Ovary (tissue), 9 donors: ENCODE results near the gene RAC3. TPM values are rescaled to one million over a fixed set of nuclear protein-coding genes. Genes with fewer than 3 reads are reported as not detected.

Source experiments
- DNase-seq, 5 donors: peaks; one replicate each; pipeline ENCODE4 v3.0.0-alpha.2; 2019 to 2020
- H3K27ac ChIP-seq, 2 donors: fragments of 200-600 bp; one replicate each; pipeline versions ENCODE4 v1.5.1 to v1.8.0; 2019 to 2022
- H3K27me3 ChIP-seq: fragments of 200-600 bp; one replicate; pipeline ENCODE4 v1.8.0; 2022
- H3K36me3 ChIP-seq: fragments of 200-600 bp; sonication (generic); one replicate; pipeline ENCODE4 v1.5.1; 2019
- H3K4me1 ChIP-seq: one replicate; pipeline ENCODE4 v1.8.1; 2013; ENCODE audit warnings: mild to moderate bottlenecking, moderate library complexity; ENCODE audit not compliant: insufficient read depth
- H3K4me3 ChIP-seq: fragments of 200-600 bp; sonication (generic); one replicate; pipeline ENCODE4 v1.5.1; 2017
- H3K9me3 ChIP-seq, 2 donors: fragments of 200-600 bp in 1 of 2; sonication (generic) in 1 of 2; one replicate each; pipeline versions ENCODE4 v1.5.1 to v1.8.1; 2013 to 2019; ENCODE audit warnings: mild to moderate bottlenecking in 1 of 2, moderate library complexity in 1 of 2
- EP300 ChIP-seq: sonication (generic); formaldehyde crosslinking; IDR thresholded peaks from one replicate; pipeline ENCODE4 v1.6.1; 2017; ENCODE audit warnings: antibody characterized with exemption
- POLR2A ChIP-seq: fragments of 450-650 bp; IDR thresholded peaks from one replicate; pipeline ENCODE4 v1.6.1; 2017; ENCODE audit warnings: antibody characterized with exemption, mild to moderate bottlenecking, moderate library complexity
- WGBS, 3 donors: extraction: QIAGEN DNeasy Blood & Tissue Kit in 1 of 3; methylation state at CpG; one replicate each; pipeline versions ENCODE4 v1.1.5 to v1.1.7; 2013 to 2017; 5-methylcytosine and 5-hydroxymethylcytosine counted together
- intact Hi-C, 4 donors: fragments of 100-400 bp; cut with DNase I; formaldehyde crosslinking; loops; one replicate each; pipeline versions ENCODE4 v1.11.0 to v1.15.1; 2022 to 2023
- polyA plus RNA-seq, 2 donors: library from polyadenylated mRNA; stranded (reverse); fragments of 200-250 nt in 1 of 2; fragments of 350-450 nt in 1 of 2; fragmentation: Illumina TruSeq in 1 of 2; extraction: RNeasy Lipid Tissue Mini Kit (QIAGEN cat#74804) in 1 of 2; gene quantifications; one replicate each; pipeline ENCODE4 v1.2.3, GENCODE V29; 2013 to 2014
- total RNA-seq, 7 donors: library from RNA; depleted of rRNA in 2 of 7; stranded (reverse); fragments of >200 nt in 2 of 7; fragmentation: NEBNext Ultra II Directional in 3 of 7; extraction: Animal tissue kit (Norgen Biotek cat#: 25700) in 3 of 7; gene quantifications; one replicate each; pipeline versions ENCODE4 v1.1.0 to v1.2.4, GENCODE V29; 2016 to 2023
- TF ChIP-seq, protein P1 (sequence below), 3 donors: fragments of 450-650 bp in 2 of 3; fragments of 200-600 bp in 1 of 3; IDR thresholded peaks; one replicate each; pipeline versions ENCODE4 v1.5.1 to v1.8.0; 2016 to 2022; ENCODE audit warnings: antibody characterized with exemption in 3 of 3, mild to moderate bottlenecking in 1 of 3
- donor health status: DM: no; HTN: no; CAD: no; lungs with moderate emphysema.
- donor health status: DM: no; HTN: no; CAD: no.
- donor health status: Bipolar disorder and iron deficiency.
- donor health status: DM: yes; HTN: yes; CAD: no.
- donor health status: DM: no; HTN: no; CAD: no.
- donor health status: DM: yes; HTN: yes; CAD: no.

Gene RAC3
- total and polyA plus RNA-seq, 9 donors, result 0.40 to 7.8 (median 3.3) TPM

DNA sequence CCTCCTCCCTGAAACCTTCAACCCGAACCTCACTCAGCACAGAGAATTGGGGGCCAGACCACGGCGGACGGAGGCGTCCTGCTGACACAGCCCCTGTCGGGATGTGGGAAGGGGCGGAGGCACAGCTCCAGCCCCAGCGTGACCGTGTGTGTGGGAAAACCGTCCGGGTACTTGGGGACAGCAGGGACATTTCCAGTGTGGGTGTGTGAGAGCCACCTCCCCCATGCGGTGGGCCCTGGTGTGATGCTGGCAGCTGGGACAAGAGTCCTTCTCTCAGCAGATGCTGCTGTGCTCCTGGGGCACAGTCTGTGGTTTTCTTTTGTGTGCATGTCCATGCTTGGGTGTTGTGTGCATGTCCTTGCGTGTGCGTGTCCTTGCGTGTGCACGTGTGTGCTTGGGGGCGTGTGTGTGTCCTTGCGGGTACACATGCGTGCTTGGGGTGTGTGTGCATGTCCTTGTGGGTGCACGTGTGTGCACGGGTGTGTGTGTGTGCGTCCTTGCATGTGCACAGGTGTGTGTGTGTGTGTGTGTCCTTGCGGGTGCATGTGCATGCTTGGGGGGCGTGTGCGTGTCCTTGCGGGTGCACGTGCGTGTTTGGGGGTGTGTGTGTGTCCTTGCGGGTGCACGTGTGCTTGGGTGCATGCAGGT, 25.7 kb upstream of the RAC3 start:
- intact Hi-C loops, result no loop called here
- Histone ChIP-seq H3K36me3 (no peaks in the 10 kb centered on the region), H3K27ac (no peak overlapping the region), H3K27me3 (no peaks in the 10 kb centered on the region), H3K4me1 (peaks cover 7% of the 10 kb centered on the region), H3K9me3 (no peaks in the 10 kb centered on the region), H3K4me3 (no peak overlapping the region)
- 74 to 79% (median 78%) methylated on average over 30 of the region's 30 CpGs for WGBS, 3 donors
- no peak for DNase-seq
- TF ChIP-seq, protein P1, sequence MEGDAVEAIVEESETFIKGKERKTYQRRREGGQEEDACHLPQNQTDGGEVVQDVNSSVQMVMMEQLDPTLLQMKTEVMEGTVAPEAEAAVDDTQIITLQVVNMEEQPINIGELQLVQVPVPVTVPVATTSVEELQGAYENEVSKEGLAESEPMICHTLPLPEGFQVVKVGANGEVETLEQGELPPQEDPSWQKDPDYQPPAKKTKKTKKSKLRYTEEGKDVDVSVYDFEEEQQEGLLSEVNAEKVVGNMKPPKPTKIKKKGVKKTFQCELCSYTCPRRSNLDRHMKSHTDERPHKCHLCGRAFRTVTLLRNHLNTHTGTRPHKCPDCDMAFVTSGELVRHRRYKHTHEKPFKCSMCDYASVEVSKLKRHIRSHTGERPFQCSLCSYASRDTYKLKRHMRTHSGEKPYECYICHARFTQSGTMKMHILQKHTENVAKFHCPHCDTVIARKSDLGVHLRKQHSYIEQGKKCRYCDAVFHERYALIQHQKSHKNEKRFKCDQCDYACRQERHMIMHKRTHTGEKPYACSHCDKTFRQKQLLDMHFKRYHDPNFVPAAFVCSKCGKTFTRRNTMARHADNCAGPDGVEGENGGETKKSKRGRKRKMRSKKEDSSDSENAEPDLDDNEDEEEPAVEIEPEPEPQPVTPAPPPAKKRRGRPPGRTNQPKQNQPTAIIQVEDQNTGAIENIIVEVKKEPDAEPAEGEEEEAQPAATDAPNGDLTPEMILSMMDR (IDR thresholded peaks at IDR 0.05), result no peak
- no peak for TF ChIP-seq EP300
- TF ChIP-seq POLR2A, result no peak

GRCh38 chr17:82006468-82007227, 24.8 kb upstream of the RAC3 start:
- DNase-seq, result no peak
- intact Hi-C loops, result no loop called here
- 59 to 63% (median 62%) methylated on average over 23 to 24 of the region's 24 CpGs for WGBS, 3 donors
- Histone ChIP-seq H3K27me3 (no peaks in the 10 kb centered on the region), H3K9me3 (no peaks in the 10 kb centered on the region), H3K36me3 (no peaks in the 10 kb centered on the region), H3K27ac (no peak overlapping the region), H3K4me3 (no peak overlapping the region), H3K4me1 (peaks cover 7% of the 10 kb centered on the region)
- TF ChIP-seq EP300 (no peak), POLR2A (no peak)
- TF ChIP-seq, protein P1 (IDR thresholded peaks at IDR 0.05), result no peak

- Histone ChIP-seq H3K4me1 (peaks cover 7% of the 10 kb centered on the region), H3K36me3 (no peaks in the 10 kb centered on the region), H3K9me3 (no peaks in the 10 kb centered on the region), H3K4me3 (no peak overlapping the region), H3K27ac (no peak overlapping the region), H3K27me3 (no peaks in the 10 kb centered on the region)
- WGBS, 3 donors, result 71 to 85% (median 84%) methylated on average over 6 of the region's 6 CpGs
- DNase-seq, result no peak
- intact Hi-C loops, result no loop called here
- TF ChIP-seq POLR2A (no peak), EP300 (no peak)
- TF ChIP-seq, protein P1 (IDR thresholded peaks at IDR 0.05), result no peak
Observed at GRCh38 chr17:82007228-82007494, 24.3 kb upstream of the RAC3 start.

DNA sequence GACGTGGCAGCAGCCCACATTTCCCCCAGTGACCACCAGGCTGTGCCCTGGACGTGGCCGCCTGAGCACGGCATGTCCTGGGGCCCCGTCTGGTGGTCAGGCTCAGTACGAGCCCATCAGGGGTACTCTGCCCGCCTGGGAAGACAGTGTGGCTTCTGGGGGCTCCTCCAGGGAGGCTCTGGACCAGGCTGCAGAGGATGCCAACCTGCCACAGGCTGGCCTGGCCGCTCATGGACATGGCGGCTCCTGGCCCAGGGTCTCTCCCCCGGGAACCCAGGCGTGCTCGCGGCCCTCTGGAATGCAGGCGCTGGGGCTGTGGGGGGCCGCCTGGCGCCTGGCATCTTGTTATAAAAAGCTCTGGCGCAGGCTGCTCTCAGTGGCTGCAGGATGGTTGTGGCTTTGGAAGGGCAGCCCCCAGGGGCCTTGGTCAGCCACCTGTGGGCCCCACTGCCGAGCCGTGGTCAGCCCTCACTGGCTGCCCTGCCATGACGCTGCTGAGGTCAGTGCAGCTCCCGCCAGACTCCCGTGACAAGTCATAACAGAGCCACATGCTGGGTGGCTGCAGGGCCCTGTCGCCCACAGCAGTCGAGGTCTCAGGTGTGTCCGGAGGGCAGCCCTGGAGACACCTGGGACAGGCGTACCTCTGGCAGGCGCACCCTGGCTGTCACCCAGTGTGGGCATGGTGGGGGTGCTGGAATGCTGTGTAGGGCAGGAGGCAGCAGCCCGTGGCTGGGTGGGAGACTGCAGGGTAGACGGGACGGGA, 23.8 kb upstream of the RAC3 start:
- no peaks in the 10 kb centered on the region for H3K9me3 ChIP-seq
- no peaks in the 10 kb centered on the region for H3K36me3 ChIP-seq
- intact Hi-C loops, result no loop called here
- H3K4me1 ChIP-seq, result peaks cover 7% of the 10 kb centered on the region
- no peaks in the 10 kb centered on the region for H3K27me3 ChIP-seq
- H3K4me3 ChIP-seq, result no peak overlapping the region
- TF ChIP-seq EP300 (no peak), POLR2A (no peak)
- TF ChIP-seq, protein P1 (IDR thresholded peaks at IDR 0.05), result no peak
- no peak overlapping the region for H3K27ac ChIP-seq
- DNase-seq, result no peak
- WGBS, 3 donors, result 85 to 89% (median 87%) methylated on average over 29 to 30 of the region's 30 CpGs
